HG02798 (cell line): ENCODE measurements around the gene HOMER2.
"Not testable (repeated sequence)": the region's sequence is repeated elsewhere in the genome, so short reads cannot be mapped to it uniquely, and the experiment has no call there.

ENCODE experiments used
- ATAC-seq: cut with Tn5 transposase; IDR thresholded peaks from one replicate; pipeline ENCODE4 v1.9.1; 2021; ENCODE audit warnings: mild to moderate bottlenecking; ENCODE audit not compliant: unreplicated experiment, poor library complexity

HOMER2 gene

DNA sequence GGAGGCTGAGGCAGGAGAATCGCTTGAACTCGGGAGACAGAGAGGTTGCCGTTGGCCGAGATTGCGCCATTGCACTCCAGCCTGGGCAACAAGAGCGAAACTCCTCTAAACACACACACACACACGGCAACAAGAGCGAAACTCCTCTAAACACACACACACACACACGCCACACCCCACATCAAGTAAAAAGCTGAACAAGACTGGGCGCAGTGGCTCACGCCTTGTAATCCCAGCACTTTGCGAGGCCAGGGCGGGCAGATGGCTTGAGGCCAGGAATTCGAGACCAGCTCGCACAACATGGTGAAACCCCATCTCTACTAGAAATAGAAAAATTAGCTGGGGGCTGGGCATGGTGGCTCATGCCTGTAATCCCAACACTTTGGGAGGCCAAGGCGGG lies 49.0 kb downstream of the HOMER2 start:
- ATAC-seq: no peak

DNA sequence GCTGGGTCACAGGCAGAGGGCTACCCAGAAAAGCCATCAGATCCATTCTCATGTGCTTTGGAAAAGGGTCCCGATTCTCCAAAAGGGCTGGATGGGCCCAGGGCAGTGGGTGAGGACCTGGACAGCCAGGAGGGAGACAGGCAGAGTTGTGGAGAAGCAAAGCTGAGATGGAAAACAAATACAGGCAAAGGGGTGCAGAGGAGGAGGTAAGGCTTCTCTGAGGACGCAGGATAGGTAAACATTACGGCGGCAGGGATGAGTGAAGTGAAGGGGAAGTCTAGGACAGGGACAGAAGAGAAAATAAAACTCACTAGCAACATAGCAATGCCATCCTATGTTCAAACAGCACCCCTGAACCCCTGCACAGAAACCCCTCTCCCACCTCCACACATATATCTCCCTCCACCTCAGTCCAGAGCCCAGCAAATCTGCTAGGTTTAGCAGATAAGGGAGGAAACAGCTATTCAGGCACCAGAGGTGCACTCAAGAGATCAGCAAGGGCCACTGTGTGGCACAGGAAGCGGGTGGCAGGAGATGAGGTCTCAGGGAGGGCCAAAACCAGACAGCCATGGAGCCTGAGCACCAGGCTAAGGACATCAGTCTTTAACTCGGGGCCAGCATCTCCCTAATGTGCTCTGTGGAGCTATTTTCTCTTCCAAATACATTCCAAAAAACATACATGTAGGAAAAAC lies 51.3 kb downstream of the HOMER2 start:
- no peak for ATAC-seq

GRCh38 chr15:82900511-82901060 lies 51.9 kb downstream of the HOMER2 start:
- no peak for ATAC-seq

DNA sequence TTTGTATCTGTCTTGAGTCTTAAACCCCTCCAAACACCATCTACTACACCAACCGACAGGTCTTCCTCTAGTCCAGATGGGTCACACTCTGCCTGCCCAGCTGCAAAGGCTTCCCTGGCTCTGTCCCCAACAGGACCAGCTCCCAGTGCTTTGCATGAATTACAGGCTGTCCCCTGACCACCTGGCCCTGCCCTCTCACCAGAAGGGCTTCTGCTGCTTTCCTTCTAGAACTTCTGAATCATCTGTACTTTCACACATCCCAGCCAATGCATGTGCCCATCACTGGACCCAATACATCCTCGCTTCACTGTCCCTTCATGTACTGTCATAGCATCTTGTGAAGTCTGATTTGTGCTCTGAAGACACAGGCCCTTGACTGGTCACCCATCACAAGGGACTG lies 53.6 kb downstream of the HOMER2 start:
- no peak for ATAC-seq

DNA sequence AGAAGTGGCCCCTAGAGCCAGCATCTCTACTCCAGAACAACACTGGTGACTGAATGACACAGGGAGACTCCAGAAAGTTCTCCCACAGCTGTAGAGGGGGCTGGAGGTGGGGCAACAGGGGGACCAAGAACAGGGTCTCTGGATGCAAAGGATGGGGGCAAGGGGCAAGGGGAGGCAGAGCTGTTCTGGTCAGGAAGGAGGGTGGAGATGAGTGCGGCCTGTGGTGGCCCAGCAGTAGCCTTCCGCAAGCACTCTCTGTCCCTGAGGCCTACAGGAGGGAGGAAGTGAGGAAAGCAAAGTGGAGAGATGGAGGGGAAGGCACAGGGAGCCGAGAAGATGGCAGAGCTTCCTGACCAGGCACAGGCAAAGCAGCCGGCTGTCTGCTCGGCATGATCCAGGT lies 56.5 kb downstream of the HOMER2 start:
- no peak for ATAC-seq

GRCh38 chr15:82894971-82895520 lies 57.5 kb downstream of the HOMER2 start:
- ATAC-seq: no peak

GRCh38 chr15:82893473-82893872 lies 59.0 kb downstream of the HOMER2 start:
- not testable (repeated sequence) for ATAC-seq

GRCh38 chr15:82892573-82892972 lies 59.9 kb downstream of the HOMER2 start:
- no peak for ATAC-seq

DNA sequence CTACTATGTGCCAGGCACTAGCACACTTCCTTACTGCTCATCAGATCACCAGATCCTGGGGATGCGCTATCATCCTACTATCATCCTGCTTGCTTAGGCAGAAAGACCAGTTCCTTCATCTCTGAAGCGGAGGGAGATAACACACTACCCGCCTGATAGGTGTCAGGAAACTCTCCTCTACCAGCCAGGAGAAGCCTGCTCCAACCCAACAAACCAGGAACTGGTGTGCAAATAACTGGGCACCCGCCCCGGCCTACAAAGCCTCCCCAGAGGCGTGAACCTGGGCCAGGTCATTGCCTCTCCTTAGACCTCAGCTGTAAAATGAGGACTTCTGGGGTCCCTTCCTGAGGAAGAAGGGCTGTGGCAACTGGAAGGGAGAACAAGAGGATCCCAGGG lies 61.5 kb downstream of the HOMER2 start:
- ATAC-seq: no peak

DNA sequence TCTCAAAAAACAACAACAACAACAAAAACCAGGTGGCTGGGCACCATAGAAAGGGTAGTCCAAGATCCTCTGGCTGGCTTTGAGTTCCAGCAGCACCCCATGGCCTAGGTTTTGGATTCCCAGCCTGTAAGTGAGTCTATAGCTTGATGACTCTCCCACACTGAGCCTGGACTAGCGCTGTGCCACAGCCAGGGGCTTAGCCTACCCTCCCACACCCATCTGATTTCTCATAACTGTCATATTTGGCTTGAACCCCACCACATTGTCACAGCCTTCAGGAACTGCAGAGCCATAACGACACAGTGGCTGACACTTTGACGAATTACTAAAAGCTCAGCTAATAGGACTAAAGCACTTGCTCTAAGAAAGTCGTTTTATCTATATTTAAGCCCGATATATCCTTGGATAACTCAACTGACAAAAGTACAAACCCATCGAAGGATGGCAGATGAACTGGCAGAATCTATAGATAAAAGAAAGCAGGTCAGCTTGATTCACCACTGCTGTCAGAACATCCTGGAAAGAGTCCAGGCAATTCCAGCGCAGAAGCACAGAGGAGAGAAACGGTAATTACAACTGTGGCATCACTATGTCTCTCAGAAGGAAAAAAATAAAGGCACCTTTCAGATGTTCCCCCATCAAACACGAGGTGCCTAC lies 62.1 kb downstream of the HOMER2 start:
- no peak for ATAC-seq

DNA sequence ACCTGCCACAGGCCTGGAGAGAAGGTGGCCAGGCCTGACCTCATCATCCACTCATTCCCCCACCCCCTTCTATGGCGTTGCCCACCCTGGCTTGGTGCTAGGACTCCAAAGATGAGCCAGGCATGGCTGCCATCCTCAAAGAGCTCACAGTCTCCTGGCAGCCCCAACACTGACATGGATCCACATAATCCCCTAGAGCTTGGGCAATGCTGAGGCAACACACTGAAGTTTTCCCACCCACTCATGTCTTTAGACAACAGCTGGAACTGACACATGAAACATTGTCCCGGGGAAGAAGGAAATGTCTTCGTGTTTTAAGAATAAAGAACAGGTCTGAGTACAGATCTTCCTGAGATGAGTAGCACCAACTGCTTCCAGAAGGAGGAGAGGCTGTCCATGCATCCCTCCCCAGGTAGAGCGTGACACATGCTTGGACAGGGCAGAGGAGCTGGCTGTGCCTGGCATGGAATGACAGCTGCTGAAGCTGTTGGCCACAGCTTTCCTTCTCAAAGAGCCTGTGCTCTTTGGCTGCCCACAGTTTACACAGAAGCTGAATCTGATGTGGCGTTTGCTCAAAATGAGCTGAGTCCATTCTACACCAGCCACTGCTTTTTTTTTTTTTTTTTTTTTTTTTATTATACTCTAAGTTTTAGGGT lies 70.1 kb downstream of the HOMER2 start:
- no peak for ATAC-seq

- no peak for ATAC-seq
These were observed 70.8 kb downstream of the HOMER2 start for GRCh38 chr15:82881747-82882146.

DNA sequence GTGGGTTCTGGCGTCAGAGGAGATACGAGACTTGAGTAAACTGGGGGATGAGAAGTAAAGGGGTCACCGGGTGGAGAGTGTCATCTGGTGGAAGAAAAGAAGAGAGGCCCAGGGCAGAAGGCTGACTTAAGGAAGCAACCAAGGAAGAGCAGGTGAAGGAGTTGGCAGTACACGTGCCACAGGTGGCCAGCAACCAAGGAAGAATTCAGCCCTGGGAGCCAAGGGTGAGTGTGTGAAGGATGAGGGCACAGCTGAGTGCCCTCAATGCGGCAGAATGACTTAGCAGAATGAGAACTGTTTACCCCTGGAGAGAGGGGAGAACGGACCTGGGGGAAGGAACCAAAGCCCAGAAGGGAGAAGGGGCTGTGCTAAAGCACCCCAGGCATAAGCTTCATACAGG lies 71.8 kb downstream of the HOMER2 start:
- ATAC-seq: no peak

GRCh38 chr15:82878325-82878724 lies 74.2 kb downstream of the HOMER2 start:
- ATAC-seq: no peak

- ATAC-seq: no peak
These were observed 74.7 kb downstream of the HOMER2 start for GRCh38 chr15:82877825-82878224.

DNA sequence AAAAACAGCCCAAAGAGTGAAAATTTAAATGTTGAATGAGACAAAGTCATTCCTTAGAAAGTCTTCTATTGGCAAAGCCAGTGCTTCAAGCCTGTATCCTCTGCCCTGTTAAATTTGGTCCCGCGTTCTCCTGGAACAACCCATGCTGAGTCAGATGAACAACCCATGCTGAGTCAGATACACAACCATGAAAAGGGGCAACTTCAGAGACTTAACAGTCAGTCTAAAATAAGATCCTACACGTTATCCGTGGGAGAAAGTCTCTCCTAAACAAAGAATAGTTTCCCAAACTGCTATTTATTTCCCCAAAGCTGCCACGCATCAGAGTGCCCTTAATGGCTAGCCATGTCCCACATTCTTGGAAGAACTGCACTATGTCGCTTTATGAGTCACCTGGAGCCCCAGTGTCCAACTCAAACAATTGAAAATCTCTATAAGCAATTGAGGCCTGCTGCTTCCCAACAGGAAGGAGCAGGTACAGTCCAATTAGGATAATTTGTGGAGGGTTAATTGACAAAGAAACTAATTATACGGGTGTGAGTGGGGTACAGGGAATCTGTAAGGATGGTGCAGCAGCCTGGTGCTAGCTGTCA lies 77.0 kb downstream of the HOMER2 start:
- no peak for ATAC-seq

- no peak for ATAC-seq
These were observed 77.6 kb downstream of the HOMER2 start for GRCh38 chr15:82874961-82875360.

DNA sequence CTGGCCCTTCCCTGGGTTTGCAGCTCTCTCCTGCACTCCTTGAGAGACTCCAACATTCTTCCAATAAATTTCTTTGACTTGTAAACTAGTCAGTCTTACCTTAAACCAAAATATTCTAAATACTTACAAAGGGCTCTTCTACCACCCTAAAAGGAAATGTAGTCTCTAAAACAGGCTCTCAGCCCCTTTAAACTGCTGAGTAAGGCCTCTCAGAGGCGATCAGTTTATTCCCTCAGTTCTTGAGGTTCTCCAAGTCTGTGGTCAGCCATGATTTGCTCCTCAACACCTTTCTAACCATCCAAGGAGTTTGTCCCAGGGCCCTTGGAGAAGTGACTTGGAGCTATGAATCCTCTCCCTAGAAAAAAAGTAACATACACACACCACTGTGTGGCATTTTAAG lies 78.3 kb downstream of the HOMER2 start:
- ATAC-seq: no peak

GRCh38 chr15:82873000-82873680 lies 79.4 kb downstream of the HOMER2 start:
- ATAC-seq: no peak

DNA sequence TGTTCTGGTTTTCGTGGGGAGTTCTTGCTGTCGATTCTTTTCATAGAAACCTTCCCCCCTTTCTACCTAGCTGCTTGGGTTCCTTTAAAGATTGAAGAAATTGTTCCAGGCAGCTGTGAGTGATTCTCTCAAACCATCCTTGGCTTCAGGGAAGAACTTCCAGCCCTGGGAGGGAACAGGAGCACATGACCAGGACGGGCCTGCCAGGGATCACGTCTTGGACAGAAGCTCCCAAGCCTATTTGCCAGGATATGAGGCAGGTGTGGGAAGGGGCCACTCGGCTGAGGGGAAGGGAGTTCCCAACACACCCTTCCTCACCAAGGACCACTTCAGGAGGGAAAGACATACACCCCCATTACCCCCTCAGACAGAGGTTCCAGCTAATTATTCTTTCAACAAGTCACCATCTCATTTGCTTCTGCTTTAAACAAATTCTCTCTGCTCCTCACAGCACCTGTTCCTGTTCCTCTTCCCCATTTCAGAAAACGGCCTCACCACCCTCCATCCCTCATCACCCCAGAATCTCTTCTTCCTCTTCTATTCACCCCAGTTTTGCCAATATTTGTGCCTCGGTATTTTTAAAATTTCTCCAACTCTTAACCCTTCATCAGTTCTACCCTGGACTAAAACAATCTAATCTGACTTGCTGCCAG lies 80.6 kb downstream of the HOMER2 start:
- ATAC-seq: no peak
